Effector memory CD4-positive, alpha-beta T cell (primary cell): ENCODE results near the gene DHX40.
A peak's percentile ranks its signal among the peaks of the same experiment; 100 is the strongest.
"Not testable (repeated sequence)": the region's sequence is repeated elsewhere in the genome, so short reads cannot be mapped to it uniquely, and the experiment has no call there.

Experiments used
- DNase-seq, 3 donors: peaks; one replicate each; pipeline ENCODE4 v3.0.0-alpha.2; 2020
- H3K27ac ChIP-seq: 2 replicates; pipeline ENCODE4 v1.7.0; 2013; ENCODE audit warnings: mild to moderate bottlenecking, low read length, moderate library complexity; ENCODE audit not compliant: insufficient read depth, poor library complexity, severe bottlenecking
- H3K27me3 ChIP-seq: replicated peaks from 2 replicates; pipeline ENCODE4 v1.7.0; 2013; ENCODE audit warnings: mild to moderate bottlenecking, low read length; ENCODE audit not compliant: insufficient read depth, control insufficient read depth, poor library complexity, severe bottlenecking
- H3K36me3 ChIP-seq: 2 replicates; pipeline ENCODE4 v1.7.0; 2013; ENCODE audit warnings: mild to moderate bottlenecking, low read length, moderate library complexity; ENCODE audit not compliant: control insufficient read depth, insufficient read depth
- H3K4me1 ChIP-seq: 2 replicates; pipeline ENCODE4 v1.7.0; 2013; ENCODE audit warnings: low read length, mild to moderate bottlenecking; ENCODE audit not compliant: control insufficient read depth, insufficient read depth, poor library complexity, severe bottlenecking
- H3K4me3 ChIP-seq: 2 replicates; pipeline ENCODE4 v1.7.0; 2013; ENCODE audit warnings: low read length, low read depth, mild to moderate bottlenecking; ENCODE audit not compliant: insufficient read depth, poor library complexity, severe bottlenecking
- H3K9me3 ChIP-seq: 2 replicates; pipeline ENCODE4 v1.7.0; 2013; ENCODE audit warnings: mild to moderate bottlenecking, low read length, moderate library complexity; ENCODE audit not compliant: control insufficient read depth

Gene DHX40

GRCh38 chr17:59558039-59558438 lies 7.4 kb upstream of the DHX40 start:
- Histone ChIP-seq H3K27ac (no peak overlapping the region), H3K4me1 (no peaks in the 10 kb centered on the region), H3K9me3 (no peaks in the 10 kb centered on the region), H3K4me3 (no peak overlapping the region), H3K36me3 (no peaks in the 10 kb centered on the region), H3K27me3 (no peaks in the 10 kb centered on the region)
- DNase-seq, result no peak

- Histone ChIP-seq H3K27me3 (no peaks in the 10 kb centered on the region), H3K4me3 (no peak overlapping the region), H3K36me3 (no peaks in the 10 kb centered on the region), H3K4me1 (no peaks in the 10 kb centered on the region), H3K27ac (no peak overlapping the region), H3K9me3 (no peaks in the 10 kb centered on the region)
- DNase-seq, result no peak
These were observed 6.5 kb upstream of the DHX40 start for GRCh38 chr17:59558953-59559352.

GRCh38 chr17:59561042-59561441 lies 4.4 kb upstream of the DHX40 start:
- no peaks in the 10 kb centered on the region for H3K36me3 ChIP-seq
- H3K4me1 ChIP-seq, result peaks cover 2% of the 10 kb centered on the region
- H3K27me3 ChIP-seq, result no peaks in the 10 kb centered on the region
- no peak for DNase-seq
- no peak overlapping the region for H3K27ac ChIP-seq
- H3K9me3 ChIP-seq, result no peaks in the 10 kb centered on the region
- no peak overlapping the region for H3K4me3 ChIP-seq

- H3K27ac ChIP-seq, result peak overlapping the region; percentile 90
- H3K4me1 ChIP-seq, result peaks cover 7% of the 10 kb centered on the region
- H3K9me3 ChIP-seq, result no peaks in the 10 kb centered on the region
- no peaks in the 10 kb centered on the region for H3K27me3 ChIP-seq
- peak overlapping the region; percentile 96 for H3K4me3 ChIP-seq
- peak; percentile 38 to 60 (median 39) for DNase-seq
- H3K36me3 ChIP-seq, result no peaks in the 10 kb centered on the region
These were observed 532 bp downstream of the DHX40 start for GRCh38 chr17:59565959-59566324.

GRCh38 chr17:59569151-59569550 lies 3.7 kb downstream of the DHX40 start:
- not testable (repeated sequence) for H3K27ac ChIP-seq, H3K36me3 ChIP-seq, H3K27me3 ChIP-seq, H3K9me3 ChIP-seq, H3K4me1 ChIP-seq, H3K4me3 ChIP-seq, DNase-seq

- H3K27me3 ChIP-seq, result no peaks in the 10 kb centered on the region
- no peak overlapping the region for H3K27ac ChIP-seq
- no peak overlapping the region for H3K4me3 ChIP-seq
- DNase-seq, result no peak
- H3K4me1 ChIP-seq, result no peaks in the 10 kb centered on the region
- peaks cover 6% of the 10 kb centered on the region for H3K36me3 ChIP-seq
- H3K9me3 ChIP-seq, result no peaks in the 10 kb centered on the region
These were observed 7.0 kb downstream of the DHX40 start for GRCh38 chr17:59572301-59572924.

- not testable (repeated sequence) for H3K9me3 ChIP-seq, H3K36me3 ChIP-seq, DNase-seq, H3K27ac ChIP-seq, H3K27me3 ChIP-seq, H3K4me1 ChIP-seq, H3K4me3 ChIP-seq
These were observed 18.8 kb downstream of the DHX40 start for GRCh38 chr17:59584168-59584567.

- Histone ChIP-seq H3K4me1 (no peaks in the 10 kb centered on the region), H3K9me3 (no peaks in the 10 kb centered on the region), H3K27ac (no peak overlapping the region), H3K36me3 (peaks cover 24% of the 10 kb centered on the region), H3K27me3 (no peaks in the 10 kb centered on the region), H3K4me3 (no peak overlapping the region)
- no peak for DNase-seq
These were observed 34.8 kb downstream of the DHX40 start for GRCh38 chr17:59600169-59600568.

- Histone ChIP-seq H3K9me3 (no peaks in the 10 kb centered on the region), H3K36me3 (peaks cover 30% of the 10 kb centered on the region), H3K27ac (no peak overlapping the region), H3K4me1 (no peaks in the 10 kb centered on the region), H3K27me3 (no peaks in the 10 kb centered on the region), H3K4me3 (no peak overlapping the region)
- DNase-seq, result no peak
These were observed 35.7 kb downstream of the DHX40 start for GRCh38 chr17:59601130-59601529.

- Histone ChIP-seq H3K27me3 (no peaks in the 10 kb centered on the region), H3K36me3 (peaks cover 29% of the 10 kb centered on the region), H3K9me3 (no peaks in the 10 kb centered on the region), H3K4me3 (no peak overlapping the region), H3K4me1 (no peaks in the 10 kb centered on the region), H3K27ac (no peak overlapping the region)
- DNase-seq, result no peak
These were observed 41.7 kb downstream of the DHX40 start for GRCh38 chr17:59607061-59607460.
